Panc1 (cell line): Measurements from ENCODE around the gene ZC3H14. TPM values are rescaled to one million over a fixed set of nuclear protein-coding genes. Genes with fewer than 3 reads are reported as not detected.

Experiments used
- ATAC-seq: fragments of 200-7000 bp; cut with Tn5 transposase; 2 replicates; pipeline ENCODE4 v1.9.1; 2020; ENCODE audit warnings: mild to moderate bottlenecking, moderate library complexity
- BruUV-seq: library from RNA; stranded (reverse); fragments of 400-500 nt; replicated peaks from 2 replicates; lab custom pipeline; 2021; lab: Mats Ljungman, UMichigan
- CTCF ChIA-PET: fragments of 300-600 bp; sonication (Branson Sonifier 250); formaldehyde crosslinking; loops from one replicate; lab custom pipeline; 2022; ENCODE audit warnings: antibody characterized with exemption; lab: Charles Lee
- POLR2A ChIA-PET: fragments of 300-600 bp; sonication (Branson Sonifier 250); formaldehyde crosslinking; loops from one replicate; lab custom pipeline; 2022; ENCODE audit warnings: antibody characterized with exemption; lab: Charles Lee
- DNase-seq: peaks from one replicate; pipeline ENCODE4 v3.0.0-alpha.2; 2010; ENCODE audit warnings: low read depth, low spot score
- H3K27ac ChIP-seq: 2 replicates; pipeline ENCODE4 v1.5.1; 2011; ENCODE audit warnings: mild to moderate bottlenecking, low read length, inconsistent platforms
- H3K27me3 ChIP-seq: fragments of 200-500 bp; sonication (Bioruptor generic); 2 replicates; pipeline ENCODE4 v1.6.0; 2014; ENCODE audit warnings: low read length, inconsistent platforms; ENCODE audit not compliant: control insufficient read depth, insufficient read depth
- H3K36me3 ChIP-seq: fragments of 200-500 bp; sonication (Bioruptor generic); 2 replicates; pipeline ENCODE4 v1.5.1; 2014; ENCODE audit warnings: inconsistent platforms, mild to moderate bottlenecking, low read length, moderate library complexity; ENCODE audit not compliant: control insufficient read depth, insufficient read depth
- H3K4me1 ChIP-seq: 2 replicates; pipeline ENCODE4 v1.5.1; 2011; ENCODE audit warnings: inconsistent platforms, mild to moderate bottlenecking, low read length, moderate library complexity; ENCODE audit not compliant: control insufficient read depth, insufficient read depth
- H3K4me3 ChIP-seq, 2 experiments: 2 replicates each; pipeline ENCODE4 v1.5.1; 2011 to 2012; ENCODE audit warnings: low read depth in 2 of 2, low read length in 2 of 2, mild to moderate bottlenecking in 2 of 2, inconsistent platforms in 1 of 2, moderate library complexity in 1 of 2
- H3K9me3 ChIP-seq: fragments of 200-500 bp; sonication (Bioruptor generic); 2 replicates; pipeline ENCODE4 v1.5.1; 2014; ENCODE audit warnings: low read depth, mild to moderate bottlenecking, inconsistent platforms, low read length, moderate library complexity; ENCODE audit not compliant: control insufficient read depth, insufficient read depth
- CTCF ChIP-seq: fragments of 450-650 bp; IDR thresholded peaks from 2 replicates; pipeline ENCODE4 v1.5.1; 2017; ENCODE audit warnings: mild to moderate bottlenecking
- POLR2AphosphoS5 ChIP-seq: IDR thresholded peaks from 2 replicates; pipeline ENCODE4 v1.6.1; 2012; ENCODE audit warnings: mild to moderate bottlenecking, low read depth, low read length, moderate library complexity
- SIN3A ChIP-seq: IDR thresholded peaks from 2 replicates; pipeline ENCODE4 v1.6.1; 2012; ENCODE audit warnings: low read depth, mild to moderate bottlenecking, low read length, moderate library complexity, borderline replicate concordance; ENCODE audit not compliant: insufficient read depth
- TCF7L2 ChIP-seq: IDR thresholded peaks from 2 replicates; pipeline ENCODE4 v1.6.1; 2011; ENCODE audit warnings: mild to moderate bottlenecking, low read depth, low read length, inconsistent platforms
- in situ Hi-C: cut with HindIII; loops from 2 replicates; pipeline ENCODE4 v1.10.0; 2016; ENCODE audit warnings: low sequenced_read_pairs, low pct_unique_long_range_greater_than_20kb
- intact Hi-C: fragments of 100-400 bp; cut with micrococcal nuclease; formaldehyde crosslinking; loops from one replicate; pipeline ENCODE4 v1.10.0; 2022; ENCODE audit not compliant: unreplicated experiment
- total RNA-seq: library from RNA; stranded (reverse); gene quantifications from one replicate; pipeline ENCODE4 v1.2.1, GENCODE V29; 2021; ENCODE audit not compliant: unreplicated experiment
- TF ChIP-seq, protein P1 (sequence below), 2 experiments: IDR thresholded peaks; 2 replicates each; pipeline ENCODE4 v1.6.1; 2011 to 2012; ENCODE audit warnings: low read depth in 2 of 2, control low read depth in 1 of 2, low read length in 1 of 2, mild to moderate bottlenecking in 1 of 2, moderate library complexity in 1 of 2; ENCODE audit not compliant: insufficient read depth in 1 of 2

ZC3H14 gene
- total RNA-seq, 1 experiment from 2014 or later, result 57.1 TPM

DNA sequence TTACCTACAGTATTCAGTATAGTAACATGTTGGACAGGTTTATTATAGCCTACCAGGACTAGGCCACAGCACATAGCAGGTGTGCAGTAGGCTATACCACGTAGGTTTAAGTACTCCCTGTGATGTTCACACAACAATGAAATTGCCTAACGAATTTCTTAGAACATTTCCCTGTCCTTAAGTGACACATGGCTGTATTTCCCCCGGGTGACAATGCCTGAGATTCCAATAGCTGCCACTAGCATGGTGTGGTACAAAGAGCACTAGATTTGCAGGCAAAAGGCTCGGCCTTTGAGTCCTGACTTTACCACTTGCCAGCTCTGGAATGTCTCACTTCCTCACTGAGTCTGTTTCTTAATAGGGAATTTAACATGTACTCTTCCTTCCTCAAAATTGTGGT is 27.7 kb upstream of the ZC3H14 start:
- H3K4me1 ChIP-seq, result no peaks in the 10 kb centered on the region
- no peak for ATAC-seq
- no peak for DNase-seq
- ChIA-PET CTCF (no interaction called here), POLR2A (no interaction called here)
- no peaks in the 10 kb centered on the region for H3K9me3 ChIP-seq
- intact Hi-C loops (no loop called here), in situ Hi-C loops (no loop called here)
- no peak for TF ChIP-seq TCF7L2
- no peak for TF ChIP-seq CTCF
- peaks cover 2% of the 10 kb centered on the region; the same call in 1 of the 2 replicates for H3K36me3 ChIP-seq
- no peak overlapping the region for H3K4me3 ChIP-seq
- no peak overlapping the region for H3K27ac ChIP-seq
- no peaks in the 10 kb centered on the region for H3K27me3 ChIP-seq
- no TSS peak for BruUV-seq

DNA sequence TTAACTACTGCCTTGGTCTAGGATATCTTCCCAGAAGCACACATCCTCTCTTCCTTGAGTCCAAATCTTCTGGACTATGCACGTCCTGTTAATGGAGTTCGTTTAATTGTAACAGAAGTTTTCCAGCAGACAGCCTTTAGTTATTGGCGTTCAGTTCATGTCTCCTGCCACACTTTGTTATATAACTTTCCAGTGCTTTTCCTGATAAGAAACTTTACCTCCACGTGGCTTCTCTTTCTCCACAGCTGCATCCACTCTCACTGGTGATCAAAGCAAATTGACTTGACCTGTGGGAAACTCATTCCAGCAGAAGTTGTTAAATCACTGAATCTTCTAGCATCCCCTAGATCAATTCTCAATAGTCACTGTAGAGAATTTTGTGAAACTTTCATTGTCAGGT is 27.0 kb upstream of the ZC3H14 start:
- ChIA-PET POLR2A (no interaction called here), CTCF (no interaction called here)
- BruUV-seq, result no TSS peak
- H3K9me3 ChIP-seq, result no peaks in the 10 kb centered on the region
- in situ Hi-C loops (no loop called here), intact Hi-C loops (no loop called here)
- H3K27me3 ChIP-seq, result no peaks in the 10 kb centered on the region
- no peaks in the 10 kb centered on the region for H3K4me1 ChIP-seq
- TF ChIP-seq, protein P1, sequence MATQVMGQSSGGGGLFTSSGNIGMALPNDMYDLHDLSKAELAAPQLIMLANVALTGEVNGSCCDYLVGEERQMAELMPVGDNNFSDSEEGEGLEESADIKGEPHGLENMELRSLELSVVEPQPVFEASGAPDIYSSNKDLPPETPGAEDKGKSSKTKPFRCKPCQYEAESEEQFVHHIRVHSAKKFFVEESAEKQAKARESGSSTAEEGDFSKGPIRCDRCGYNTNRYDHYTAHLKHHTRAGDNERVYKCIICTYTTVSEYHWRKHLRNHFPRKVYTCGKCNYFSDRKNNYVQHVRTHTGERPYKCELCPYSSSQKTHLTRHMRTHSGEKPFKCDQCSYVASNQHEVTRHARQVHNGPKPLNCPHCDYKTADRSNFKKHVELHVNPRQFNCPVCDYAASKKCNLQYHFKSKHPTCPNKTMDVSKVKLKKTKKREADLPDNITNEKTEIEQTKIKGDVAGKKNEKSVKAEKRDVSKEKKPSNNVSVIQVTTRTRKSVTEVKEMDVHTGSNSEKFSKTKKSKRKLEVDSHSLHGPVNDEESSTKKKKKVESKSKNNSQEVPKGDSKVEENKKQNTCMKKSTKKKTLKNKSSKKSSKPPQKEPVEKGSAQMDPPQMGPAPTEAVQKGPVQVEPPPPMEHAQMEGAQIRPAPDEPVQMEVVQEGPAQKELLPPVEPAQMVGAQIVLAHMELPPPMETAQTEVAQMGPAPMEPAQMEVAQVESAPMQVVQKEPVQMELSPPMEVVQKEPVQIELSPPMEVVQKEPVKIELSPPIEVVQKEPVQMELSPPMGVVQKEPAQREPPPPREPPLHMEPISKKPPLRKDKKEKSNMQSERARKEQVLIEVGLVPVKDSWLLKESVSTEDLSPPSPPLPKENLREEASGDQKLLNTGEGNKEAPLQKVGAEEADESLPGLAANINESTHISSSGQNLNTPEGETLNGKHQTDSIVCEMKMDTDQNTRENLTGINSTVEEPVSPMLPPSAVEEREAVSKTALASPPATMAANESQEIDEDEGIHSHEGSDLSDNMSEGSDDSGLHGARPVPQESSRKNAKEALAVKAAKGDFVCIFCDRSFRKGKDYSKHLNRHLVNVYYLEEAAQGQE (IDR thresholded peaks at IDR 0.05; ENCODE audit: insufficient read depth in 1 of 2, low read depth in 2 of 2, low read length in 1 of 2), result no peak
- no peak for TF ChIP-seq POLR2AphosphoS5
- no peak for TF ChIP-seq CTCF
- no peak for TF ChIP-seq TCF7L2
- no peak for TF ChIP-seq SIN3A
- H3K4me3 ChIP-seq, result no peak overlapping the region
- DNase-seq (no peak), ATAC-seq (no peak)
- H3K27ac ChIP-seq, result no peak overlapping the region
- peaks cover 2% of the 10 kb centered on the region; the same call in 1 of the 2 replicates for H3K36me3 ChIP-seq
